Measurements from ENCODE around the gene BLVRB. TPM values are rescaled to one million over a fixed set of nuclear protein-coding genes. Genes with fewer than 3 reads are reported as not detected.

BLVRB gene
- 114 and 157 TPM in 2 replicates for total RNA-seq

DNA sequence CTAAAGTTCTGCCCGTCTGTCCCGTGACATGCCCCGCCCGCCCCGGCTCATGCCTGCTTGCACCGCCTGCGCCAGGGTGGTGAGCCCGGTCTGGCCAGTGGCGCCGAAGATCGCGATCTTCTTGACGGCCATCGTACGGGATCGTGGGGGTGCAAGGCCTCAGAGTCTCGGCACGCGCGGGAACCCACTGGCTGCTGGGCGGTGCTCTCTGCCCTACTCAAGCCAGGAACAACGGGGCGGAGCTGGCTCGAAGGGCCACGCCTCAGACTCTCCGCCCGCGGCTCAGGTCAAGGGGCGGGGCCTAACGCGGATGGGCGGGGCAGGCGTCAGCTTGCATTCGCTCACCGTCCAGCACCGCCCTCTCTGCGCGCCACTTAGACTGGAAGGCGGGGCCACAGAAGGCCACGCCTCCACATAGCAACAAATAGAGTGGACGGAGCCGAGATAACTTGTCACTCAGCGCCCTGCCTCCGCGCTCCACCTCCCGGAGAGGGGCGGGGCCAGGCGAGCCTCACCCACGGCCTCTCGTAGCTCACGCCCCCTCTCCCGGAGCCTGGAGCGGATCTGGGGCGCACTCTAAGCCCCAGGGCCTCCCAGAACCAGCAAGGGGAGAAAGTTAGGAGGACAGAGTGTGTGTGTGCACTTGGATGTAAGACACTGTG is at the start of gene BLVRB:
BLVRB (minus strand) TSS at position 189 of the 662 bp plus-strand sequence; CDS start at position 132, 57 bp downstream.

DNA sequence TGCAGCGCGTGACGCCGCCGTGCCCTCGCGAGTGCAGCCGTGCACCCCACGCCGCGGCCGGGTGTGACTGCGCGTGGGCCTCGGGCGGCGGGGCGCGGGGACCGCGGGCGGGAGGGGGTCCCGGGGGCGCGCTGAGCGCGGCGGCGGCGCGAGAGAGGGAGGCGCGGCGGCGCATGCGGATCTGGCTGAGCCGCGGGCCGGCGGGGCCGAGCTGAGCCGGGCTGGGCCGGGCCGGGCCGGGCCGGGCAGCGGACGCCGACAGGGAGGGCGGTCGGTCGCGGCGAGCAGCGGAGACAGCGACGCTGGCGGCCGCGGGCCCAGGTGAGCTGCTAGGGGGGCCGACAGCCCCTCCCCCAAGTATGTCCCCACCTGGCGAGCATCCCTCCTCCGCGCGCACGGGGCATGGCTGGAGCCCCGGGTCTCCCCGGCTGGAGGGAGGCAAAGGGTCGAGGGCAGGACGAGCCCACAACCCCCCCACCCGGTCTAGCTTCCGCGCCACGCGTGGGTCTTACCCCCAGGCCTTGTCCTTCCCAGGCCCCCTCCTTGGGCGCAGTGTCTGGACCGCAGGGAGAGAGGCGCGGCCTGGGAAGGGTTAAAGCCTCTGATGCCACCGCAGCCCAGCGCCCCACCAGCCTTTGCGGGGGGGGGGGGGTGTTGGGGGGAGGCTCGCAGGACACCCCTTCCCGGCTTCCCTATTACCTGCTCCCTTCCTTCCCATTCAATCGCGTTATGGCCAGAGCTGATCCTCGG is 1.6 kb upstream of the BLVRB start, which contains the start of gene SPTBN4:
SPTBN4 (plus strand) TSS at position 17 of the 750 bp plus-strand sequence. CDS start 5,621 bp downstream, outside the sequence.

DNA sequence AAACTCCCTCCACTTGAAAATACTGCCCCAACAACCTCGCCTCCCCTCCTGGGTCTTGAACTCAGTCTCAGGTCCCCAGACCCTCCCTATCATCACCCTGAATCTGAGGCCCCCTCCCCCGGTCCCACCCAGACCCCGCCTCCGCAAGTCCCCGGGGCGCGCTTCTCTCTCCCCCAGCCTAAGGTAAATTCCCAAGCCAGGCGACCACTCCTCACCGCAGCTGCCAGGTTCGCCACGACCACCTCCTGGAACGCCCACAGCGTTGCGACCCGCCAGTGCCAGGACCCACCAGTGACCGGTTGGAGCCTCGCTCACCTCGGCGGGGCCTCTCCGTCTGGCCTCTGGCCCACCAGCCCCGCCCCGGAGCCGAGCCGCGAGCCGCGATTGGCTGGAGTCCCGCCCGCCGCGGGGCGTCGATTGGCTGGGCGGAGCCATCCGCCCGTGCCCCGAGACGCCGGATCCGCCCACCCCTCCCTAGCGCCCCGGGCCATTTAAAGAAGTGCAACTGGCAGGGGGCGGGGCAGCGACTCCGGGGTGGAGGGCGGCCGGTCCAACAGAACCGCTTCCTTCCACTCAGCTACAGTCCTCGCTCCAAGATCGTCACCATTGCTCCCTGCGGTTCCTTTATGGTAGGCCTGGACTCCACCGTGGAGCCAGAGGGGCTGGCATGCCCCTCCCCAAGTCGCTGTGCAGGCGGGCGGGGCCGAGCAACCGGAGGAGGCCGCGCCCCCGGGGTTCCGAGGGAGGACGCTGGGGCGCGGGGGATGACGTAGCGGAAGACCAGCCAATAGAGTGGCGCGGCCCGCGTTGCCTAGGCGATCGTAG is 21.3 kb downstream of the BLVRB start, which contains the start of gene SERTAD3:
SERTAD3 (minus strand) TSS at position 336 of the 825 bp plus-strand sequence. CDS start 2,255 bp downstream, outside the sequence.

DNA sequence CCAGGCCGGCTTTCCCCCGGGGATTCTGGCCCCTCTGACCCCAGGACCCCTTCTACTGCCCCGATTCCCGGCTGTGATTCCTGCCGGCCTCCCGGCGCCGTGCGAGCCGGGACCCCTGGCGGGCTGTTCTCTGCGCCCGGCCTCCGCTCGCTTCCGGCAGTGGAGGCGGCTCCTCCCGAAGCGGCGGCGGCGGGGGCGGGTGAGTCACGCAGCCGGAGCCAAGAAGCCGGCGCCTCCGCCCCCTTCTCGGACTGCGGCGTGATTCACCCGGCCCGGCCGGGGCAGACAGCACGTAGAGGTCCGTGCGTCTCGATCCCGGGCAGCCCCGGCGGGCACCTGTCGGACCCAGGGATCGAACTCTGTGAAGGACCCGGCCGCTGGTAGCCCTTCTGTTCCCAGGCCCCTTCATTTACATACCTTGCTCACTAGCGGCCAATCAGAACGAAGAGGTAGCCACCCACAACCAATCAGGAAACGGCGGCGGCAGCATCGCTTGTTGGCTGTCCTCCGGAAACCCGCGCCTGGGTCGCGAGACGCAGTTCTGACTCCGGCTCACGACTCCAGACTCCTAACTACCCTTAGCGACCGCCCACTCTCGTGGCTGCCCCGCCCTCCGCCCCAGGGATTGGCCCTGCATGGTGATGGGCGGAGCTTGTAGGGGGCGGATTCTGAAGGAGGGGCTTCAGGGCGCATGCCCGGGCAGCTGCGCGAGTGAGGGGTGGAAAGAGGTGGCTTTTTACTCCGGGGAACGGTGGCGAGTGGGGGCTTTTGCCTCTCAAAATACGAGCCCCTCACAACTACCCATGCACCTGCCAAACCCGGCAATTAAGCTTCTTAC is 39.9 kb downstream of the BLVRB start, which contains the start of gene SERTAD1:
SERTAD1 (minus strand) TSS at position 543 of the 838 bp plus-strand sequence. CDS start 2,446 bp downstream, outside the sequence.

DNA sequence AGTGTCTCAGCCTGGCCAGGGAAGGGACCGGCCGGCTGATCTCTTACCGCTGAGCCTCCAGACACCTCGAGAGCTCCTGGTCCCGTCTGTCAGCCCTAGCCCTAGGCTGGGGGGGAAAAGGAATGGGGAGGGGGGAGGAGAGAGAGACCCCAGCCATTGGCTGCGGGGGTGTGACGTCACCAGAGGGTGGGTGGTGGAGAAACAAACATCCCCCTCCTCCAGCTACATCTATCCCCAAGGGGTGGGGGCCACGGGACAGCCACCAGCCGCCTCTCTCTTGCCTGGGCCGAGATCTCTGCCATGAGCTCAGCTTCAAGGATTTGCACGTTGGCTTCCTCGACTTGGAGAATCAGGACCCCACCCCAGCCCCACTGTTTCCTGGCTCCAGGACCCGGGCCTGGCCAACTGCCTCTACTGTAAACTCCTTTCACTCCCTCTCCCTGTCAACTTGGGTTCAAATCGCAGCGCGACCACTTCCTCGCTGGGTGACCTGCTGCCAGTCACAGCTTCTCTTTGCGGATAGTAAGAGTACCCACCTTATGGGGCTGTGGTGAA is 52.2 kb downstream of the BLVRB start, which contains the start of gene PRX:
PRX (minus strand) TSS at position 88 of the 555 bp plus-strand sequence. CDS start 5,446 bp downstream, outside the sequence.

Other genes with a start within 250 kb of the BLVRB start
- not detected in 2 replicates for gene TTC9B, start 247.4 kb downstream of the BLVRB start, total RNA-seq
- gene CCNP, start 239.1 kb downstream of the BLVRB start, total RNA-seq = 1.2 TPM in 1 of 2 replicates, not detected in the other
- gene AKT2, start 180.4 kb downstream of the BLVRB start, total RNA-seq = 70.4 and 75.0 TPM in 2 replicates
- 7.7 and 8.3 TPM in 2 replicates for gene C19orf47, start 117.3 kb downstream of the BLVRB start, total RNA-seq
- 451 and 532 TPM in 2 replicates for gene PLD3, start 117.0 kb downstream of the BLVRB start, total RNA-seq
- gene HIPK4, start 75.6 kb downstream of the BLVRB start, total RNA-seq = 0.17 TPM in 1 of 2 replicates, not detected in the other
- gene PRX, start 52.4 kb downstream of the BLVRB start, total RNA-seq = 3.3 and 7.3 TPM in 2 replicates
- 16.7 and 19.5 TPM in 2 replicates for gene SERTAD1, start 39.8 kb downstream of the BLVRB start, total RNA-seq
- 19.0 and 35.2 TPM in 2 replicates for gene SERTAD3, start 21.4 kb downstream of the BLVRB start, total RNA-seq
- gene SPTBN4, start 1.3 kb upstream of the BLVRB start, total RNA-seq = 0.47 and 1.4 TPM in 2 replicates
- 35.7 and 46.7 TPM in 2 replicates for gene SHKBP1, start 111.1 kb upstream of the BLVRB start, total RNA-seq
- 87.1 and 97.0 TPM in 2 replicates for gene LTBP4, start 135.6 kb upstream of the BLVRB start, total RNA-seq
- gene NUMBL, start 224.9 kb upstream of the BLVRB start, total RNA-seq = 51.6 and 57.1 TPM in 2 replicates

All from pericardium fibroblast (primary cell).